Measurements from ENCODE around the gene PHF21B. TPM values are rescaled to one million over a fixed set of nuclear protein-coding genes. Genes with fewer than 3 reads are reported as not detected.

PHF21B gene
- polyA plus RNA-seq, 1 donor (not counting 4 experiments of a cell fraction or from before 2014, with no cell fraction given): not detected

GRCh38 chr22:45026511-45026910, 16.7 kb upstream of the PHF21B start:
- Histone ChIP-seq H3K9me3 (ENCODE audit: control insufficient read depth, low read depth, low read length) (no peaks in the 10 kb centered on the region), H3K27me3 (ENCODE audit: control insufficient read depth, extremely low read depth, insufficient read depth, low read length) (peaks cover 16% of the 10 kb centered on the region)

GRCh38 chr22:45023431-45023830, 13.6 kb upstream of the PHF21B start:
- no peak overlapping the region for H2AFZ ChIP-seq (ENCODE audit: control insufficient read depth, low read length)
- no peak overlapping the region for H3K4me2 ChIP-seq (ENCODE audit: control insufficient read depth, extremely low read depth, insufficient read depth, low read depth, low read length)
- H3K79me2 ChIP-seq (ENCODE audit: control insufficient read depth, insufficient read depth, low read length): no peaks in the 10 kb centered on the region
- peaks cover 17% of the 10 kb centered on the region for H3K27me3 ChIP-seq (ENCODE audit: control insufficient read depth, extremely low read depth, insufficient read depth, low read length)
- DNase-seq (ENCODE audit: low read depth, low spot score): no peak
- FAIRE-seq: no peak
- dilution Hi-C loops (cut with MboI; ENCODE audit: extremely low pct_ligation_motif_present, low sequenced_read_pairs): no loop called here
- H3K9ac ChIP-seq (ENCODE audit: control insufficient read depth, extremely low read depth, insufficient read depth, low read length): no peak overlapping the region
- H3K36me3 ChIP-seq (ENCODE audit: control insufficient read depth in 2 of 2, extremely low read depth in 1 of 2, insufficient read depth in 2 of 2, low read length in 2 of 2): no peaks in the 10 kb centered on the region
- TF ChIP-seq EZH2 (IDR thresholded peaks at IDR 0.05; ENCODE audit: low read length) (no peak), CTCF (optimal IDR thresholded peaks at IDR 0.05 in 1 of 3, IDR thresholded peaks at IDR 0.05 in 1 of 3, conservative IDR thresholded peaks at IDR 0.05 in 1 of 3; ENCODE audit: extremely low read depth in 1 of 3, insufficient read depth in 2 of 3, low read length in 3 of 3) (no peak)
- H3K4me3 ChIP-seq (ENCODE audit: control insufficient read depth in 2 of 3, extremely low read depth in 1 of 3, insufficient read depth in 2 of 3, low read depth in 1 of 3, low read length in 3 of 3): no peak overlapping the region
- H3K27ac ChIP-seq (ENCODE audit: control insufficient read depth, insufficient read depth, low read length): no peak overlapping the region
- H3K9me1 ChIP-seq (ENCODE audit: control insufficient read depth, extremely low read depth, insufficient read depth, low read length): no peaks in the 10 kb centered on the region
- H3K4me1 ChIP-seq (ENCODE audit: control insufficient read depth, extremely low read depth, insufficient read depth, low read length): no peaks in the 10 kb centered on the region
- no peaks in the 10 kb centered on the region for H4K20me1 ChIP-seq (ENCODE audit: control insufficient read depth, extremely low read depth, insufficient read depth, low read length)
- H3K9me3 ChIP-seq (ENCODE audit: control insufficient read depth, low read depth, low read length): no peaks in the 10 kb centered on the region

More at GRCh38 chr22:45026511-45026910, 16.7 kb upstream of the PHF21B start:
- no peak overlapping the region for H3K4me2 ChIP-seq (ENCODE audit: control insufficient read depth, extremely low read depth, insufficient read depth, low read depth, low read length)
- no peaks in the 10 kb centered on the region for H4K20me1 ChIP-seq (ENCODE audit: control insufficient read depth, extremely low read depth, insufficient read depth, low read length)
- DNase-seq (ENCODE audit: low read depth, low spot score): no peak
- no peaks in the 10 kb centered on the region for H3K9me1 ChIP-seq (ENCODE audit: control insufficient read depth, extremely low read depth, insufficient read depth, low read length)
- dilution Hi-C loops (cut with MboI; ENCODE audit: extremely low pct_ligation_motif_present, low sequenced_read_pairs): no loop called here
- no peak overlapping the region for H2AFZ ChIP-seq (ENCODE audit: control insufficient read depth, low read length)
- no peaks in the 10 kb centered on the region for H3K4me1 ChIP-seq (ENCODE audit: control insufficient read depth, extremely low read depth, insufficient read depth, low read length)
- no peak overlapping the region for H3K9ac ChIP-seq (ENCODE audit: control insufficient read depth, extremely low read depth, insufficient read depth, low read length)
- no peak overlapping the region for H3K27ac ChIP-seq (ENCODE audit: control insufficient read depth, insufficient read depth, low read length)
- no peak for TF ChIP-seq EZH2 (IDR thresholded peaks at IDR 0.05; ENCODE audit: low read length)
- no peak for TF ChIP-seq CTCF (optimal IDR thresholded peaks at IDR 0.05 in 1 of 3, IDR thresholded peaks at IDR 0.05 in 1 of 3, conservative IDR thresholded peaks at IDR 0.05 in 1 of 3; ENCODE audit: extremely low read depth in 1 of 3, insufficient read depth in 2 of 3, low read length in 3 of 3)
- H3K36me3 ChIP-seq (ENCODE audit: control insufficient read depth in 2 of 2, extremely low read depth in 1 of 2, insufficient read depth in 2 of 2, low read length in 2 of 2): no peaks in the 10 kb centered on the region
- H3K79me2 ChIP-seq (ENCODE audit: control insufficient read depth, insufficient read depth, low read length): no peaks in the 10 kb centered on the region
- H3K4me3 ChIP-seq (ENCODE audit: control insufficient read depth in 2 of 3, extremely low read depth in 1 of 3, insufficient read depth in 2 of 3, low read depth in 1 of 3, low read length in 3 of 3): no peak overlapping the region
- FAIRE-seq: no peak

All from keratinocyte (primary cell).